ENCODE measurements around the gene C15orf39. TPM values are rescaled to one million over a fixed set of nuclear protein-coding genes. Genes with fewer than 3 reads are reported as not detected.

Gene C15orf39
- total and polyA plus RNA-seq, 2 of the 13 experiments (the other 11 are each of a cell fraction or from before 2014, with no cell fraction given): 6.2 to 13.5 TPM

- 0 out of 2 replicates have a peak, but pooled peaks have one; percentile 3 for TF ChIP-seq KMT2A (CRISPR knock-in tag; IDR thresholded peaks at IDR 0.05)
- peak; percentile 1; the same call in 1 of the 2 replicates for TF ChIP-seq YEATS2 (CRISPR knock-in tag; IDR thresholded peaks at IDR 0.05; ENCODE audit: borderline replicate concordance)
- peak; percentile 60; the same call in 1 of the 2 replicates for TF ChIP-seq NKX3-1 (CRISPR knock-in tag; IDR thresholded peaks at IDR 0.05)
- peak; percentile 57; the same call in 1 of the 2 replicates for TF ChIP-seq FOXO1 (CRISPR knock-in tag; IDR thresholded peaks at IDR 0.05)
- TF ChIP-seq NFIC (IDR thresholded peaks at IDR 0.05; ENCODE audit: low read length): no peak
- TF ChIP-seq, protein P1, sequence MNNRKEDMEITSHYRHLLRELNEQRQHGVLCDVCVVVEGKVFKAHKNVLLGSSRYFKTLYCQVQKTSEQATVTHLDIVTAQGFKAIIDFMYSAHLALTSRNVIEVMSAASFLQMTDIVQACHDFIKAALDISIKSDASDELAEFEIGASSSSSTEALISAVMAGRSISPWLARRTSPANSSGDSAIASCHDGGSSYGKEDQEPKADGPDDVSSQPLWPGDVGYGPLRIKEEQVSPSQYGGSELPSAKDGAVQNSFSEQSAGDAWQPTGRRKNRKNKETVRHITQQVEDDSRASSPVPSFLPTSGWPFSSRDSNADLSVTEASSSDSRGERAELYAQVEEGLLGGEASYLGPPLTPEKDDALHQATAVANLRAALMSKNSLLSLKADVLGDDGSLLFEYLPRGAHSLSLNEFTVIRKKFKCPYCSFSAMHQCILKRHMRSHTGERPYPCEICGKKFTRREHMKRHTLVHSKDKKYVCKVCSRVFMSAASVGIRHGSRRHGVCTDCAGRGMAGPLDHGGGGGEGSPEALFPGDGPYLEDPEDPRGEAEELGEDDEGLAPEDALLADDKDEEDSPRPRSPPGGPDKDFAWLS (CRISPR knock-in tag; IDR thresholded peaks at IDR 0.05; ENCODE audit: borderline replicate concordance): no peak
- no peak for TF ChIP-seq REPIN1 (CRISPR knock-in tag; IDR thresholded peaks at IDR 0.05; ENCODE audit: borderline replicate concordance, low read depth)
- TF ChIP-seq FOSL1 (CRISPR knock-in tag; IDR thresholded peaks at IDR 0.05; ENCODE audit: borderline replicate concordance): no peak
- 0 out of 2 replicates have a peak, but pooled peaks have one; percentile 14 for TF ChIP-seq ZNF543 (CRISPR knock-in tag; IDR thresholded peaks at IDR 0.05)
- TF ChIP-seq, protein P2, sequence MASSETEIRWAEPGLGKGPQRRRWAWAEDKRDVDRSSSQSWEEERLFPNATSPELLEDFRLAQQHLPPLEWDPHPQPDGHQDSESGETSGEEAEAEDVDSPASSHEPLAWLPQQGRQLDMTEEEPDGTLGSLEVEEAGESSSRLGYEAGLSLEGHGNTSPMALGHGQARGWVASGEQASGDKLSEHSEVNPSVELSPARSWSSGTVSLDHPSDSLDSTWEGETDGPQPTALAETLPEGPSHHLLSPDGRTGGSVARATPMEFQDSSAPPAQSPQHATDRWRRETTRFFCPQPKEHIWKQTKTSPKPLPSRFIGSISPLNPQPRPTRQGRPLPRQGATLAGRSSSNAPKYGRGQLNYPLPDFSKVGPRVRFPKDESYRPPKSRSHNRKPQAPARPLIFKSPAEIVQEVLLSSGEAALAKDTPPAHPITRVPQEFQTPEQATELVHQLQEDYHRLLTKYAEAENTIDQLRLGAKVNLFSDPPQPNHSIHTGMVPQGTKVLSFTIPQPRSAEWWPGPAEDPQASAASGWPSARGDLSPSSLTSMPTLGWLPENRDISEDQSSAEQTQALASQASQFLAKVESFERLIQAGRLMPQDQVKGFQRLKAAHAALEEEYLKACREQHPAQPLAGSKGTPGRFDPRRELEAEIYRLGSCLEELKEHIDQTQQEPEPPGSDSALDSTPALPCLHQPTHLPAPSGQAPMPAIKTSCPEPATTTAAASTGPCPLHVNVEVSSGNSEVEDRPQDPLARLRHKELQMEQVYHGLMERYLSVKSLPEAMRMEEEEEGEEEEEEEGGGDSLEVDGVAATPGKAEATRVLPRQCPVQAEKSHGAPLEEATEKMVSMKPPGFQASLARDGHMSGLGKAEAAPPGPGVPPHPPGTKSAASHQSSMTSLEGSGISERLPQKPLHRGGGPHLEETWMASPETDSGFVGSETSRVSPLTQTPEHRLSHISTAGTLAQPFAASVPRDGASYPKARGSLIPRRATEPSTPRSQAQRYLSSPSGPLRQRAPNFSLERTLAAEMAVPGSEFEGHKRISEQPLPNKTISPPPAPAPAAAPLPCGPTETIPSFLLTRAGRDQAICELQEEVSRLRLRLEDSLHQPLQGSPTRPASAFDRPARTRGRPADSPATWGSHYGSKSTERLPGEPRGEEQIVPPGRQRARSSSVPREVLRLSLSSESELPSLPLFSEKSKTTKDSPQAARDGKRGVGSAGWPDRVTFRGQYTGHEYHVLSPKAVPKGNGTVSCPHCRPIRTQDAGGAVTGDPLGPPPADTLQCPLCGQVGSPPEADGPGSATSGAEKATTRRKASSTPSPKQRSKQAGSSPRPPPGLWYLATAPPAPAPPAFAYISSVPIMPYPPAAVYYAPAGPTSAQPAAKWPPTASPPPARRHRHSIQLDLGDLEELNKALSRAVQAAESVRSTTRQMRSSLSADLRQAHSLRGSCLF (CRISPR knock-in tag; IDR thresholded peaks at IDR 0.05; ENCODE audit: borderline replicate concordance): peak; percentile 50; the same call in 1 of the 2 replicates
- TF ChIP-seq LBX2 (CRISPR knock-in tag; IDR thresholded peaks at IDR 0.05; ENCODE audit: borderline replicate concordance): peak; percentile 43; the same call in 1 of the 2 replicates
- 0 out of 2 replicates have a peak, but pooled peaks have one; percentile 5 for TF ChIP-seq ZNF280B (CRISPR knock-in tag; IDR thresholded peaks at IDR 0.05; ENCODE audit: borderline replicate concordance)
- peak; percentile 51; the same call in 1 of the 2 replicates for TF ChIP-seq NFAT5 (CRISPR knock-in tag; IDR thresholded peaks at IDR 0.05)
- TF ChIP-seq ZC3H13 (CRISPR knock-in tag; IDR thresholded peaks at IDR 0.05): peak; percentile 19; the same call in 1 of the 2 replicates
Observed at GRCh38 chr15:75201616-75202250, at the start of gene C15orf39 (continued).

All from HepG2 (cell line).